A673 (cell line): ENCODE results near the gene DNASE1.

Experiments used
- CTCF ChIP-seq: fragments of 300-800, 200-600 bp; sonication (generic); conservative IDR thresholded peaks from 2 replicates; pipeline ENCODE4 v1.5.1; 2017; ENCODE audit warnings: low read depth, mild to moderate bottlenecking, antibody characterized with exemption, low read length, moderate library complexity, mixed read lengths
- EZH2 ChIP-seq: fragments of 200-600 bp; sonication (generic); IDR thresholded peaks from 2 replicates; pipeline ENCODE4 v1.6.1; 2017; ENCODE audit warnings: borderline replicate concordance, low read depth, mild to moderate bottlenecking, mixed read lengths, antibody characterized with exemption, low read length; ENCODE audit not compliant: poor library complexity, severe bottlenecking

GRCh38 chr16:3677994-3678393 is 23.5 kb downstream of the DNASE1 start:
- no peak for TF ChIP-seq CTCF
- no peak for TF ChIP-seq EZH2
